ENCODE results near the gene DSCAML1.

The DSCAML1 gene

DNA sequence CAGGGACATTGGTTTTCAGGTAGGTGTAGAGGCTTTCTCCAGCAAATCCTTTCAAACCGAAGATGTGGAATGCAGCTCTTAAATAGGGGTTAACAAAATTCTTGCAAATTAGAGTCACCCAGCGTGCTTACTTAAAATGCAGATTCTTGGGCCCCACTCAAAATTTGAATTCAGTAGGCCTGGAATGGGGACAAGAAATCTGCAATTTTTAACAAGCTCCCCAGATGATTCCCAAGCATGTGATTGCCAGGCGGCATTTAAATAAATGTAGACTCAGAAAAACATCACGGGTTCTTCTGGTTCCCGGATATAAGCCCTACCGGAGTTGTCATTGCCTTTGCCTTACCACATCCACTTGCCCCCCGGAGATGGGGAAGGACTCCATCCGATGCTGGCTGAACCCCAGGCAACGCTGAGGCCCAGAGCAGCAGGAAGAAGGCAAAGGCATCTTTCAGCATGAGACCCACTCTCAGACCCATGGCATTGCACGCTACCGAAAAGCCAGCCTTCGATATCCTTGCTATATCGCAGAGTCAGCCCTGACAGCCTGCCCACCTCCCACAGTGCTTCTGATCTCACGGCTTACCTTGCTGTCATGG, 134.2 kb downstream of the DSCAML1 start:
- no peak for DNase-seq (ENCODE audit: low read depth)

- DNase-seq (ENCODE audit: low read depth) = no peak
Observed at GRCh38 chr11:117662255-117662654, 134.8 kb downstream of the DSCAML1 start.

GRCh38 chr11:117658809-117659208, 138.2 kb downstream of the DSCAML1 start:
- DNase-seq (ENCODE audit: low read depth) = no peak

- no peak for DNase-seq (ENCODE audit: low read depth)
Observed at GRCh38 chr11:117657794-117658193, 139.2 kb downstream of the DSCAML1 start.

DNA sequence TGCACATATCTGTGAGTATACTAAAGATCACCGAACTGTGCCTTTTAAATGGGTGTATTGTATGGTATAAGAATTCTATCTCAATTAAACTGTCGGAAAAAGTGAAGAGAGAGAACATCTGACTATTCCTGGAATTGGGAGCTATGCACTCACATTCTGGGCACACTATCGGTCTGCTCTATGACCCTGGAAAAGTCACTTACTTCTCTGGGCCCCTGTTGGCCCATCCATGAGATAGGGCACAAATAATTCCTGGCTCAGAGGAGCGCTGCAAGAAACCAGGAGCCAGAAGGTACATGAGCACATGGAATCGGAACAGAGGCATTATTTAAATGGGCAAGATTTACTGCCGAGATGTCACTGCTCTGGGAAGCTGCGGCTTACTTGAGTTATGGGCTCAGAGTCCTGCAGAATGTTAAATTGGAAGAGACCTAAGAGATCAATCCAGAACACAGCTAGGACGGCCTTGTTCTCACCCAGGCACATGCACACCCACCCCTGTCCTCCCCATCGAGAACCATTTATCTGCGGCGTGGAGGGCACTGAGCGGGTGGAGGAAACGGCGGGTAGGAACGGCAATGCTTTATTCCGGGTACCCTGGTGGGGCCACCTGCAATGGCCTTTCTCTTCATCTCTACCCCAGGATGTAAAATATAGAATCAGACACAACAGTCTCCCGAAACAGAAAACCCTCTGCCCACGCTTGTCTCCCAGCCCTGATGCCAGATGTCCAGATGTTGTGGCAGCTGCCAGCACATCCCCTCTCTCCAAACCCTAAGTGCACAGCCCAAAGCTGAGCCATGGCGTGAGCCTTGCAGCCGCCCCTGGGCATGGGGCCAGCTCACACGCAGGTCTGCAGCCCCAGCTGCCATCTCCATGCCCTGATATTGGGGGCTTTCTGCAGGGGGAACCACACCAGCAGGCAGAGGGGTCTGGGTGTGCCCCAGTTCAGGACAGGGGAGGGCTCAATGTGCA, 142.4 kb downstream of the DSCAML1 start:
- no peak for DNase-seq (ENCODE audit: low read depth)

DNA sequence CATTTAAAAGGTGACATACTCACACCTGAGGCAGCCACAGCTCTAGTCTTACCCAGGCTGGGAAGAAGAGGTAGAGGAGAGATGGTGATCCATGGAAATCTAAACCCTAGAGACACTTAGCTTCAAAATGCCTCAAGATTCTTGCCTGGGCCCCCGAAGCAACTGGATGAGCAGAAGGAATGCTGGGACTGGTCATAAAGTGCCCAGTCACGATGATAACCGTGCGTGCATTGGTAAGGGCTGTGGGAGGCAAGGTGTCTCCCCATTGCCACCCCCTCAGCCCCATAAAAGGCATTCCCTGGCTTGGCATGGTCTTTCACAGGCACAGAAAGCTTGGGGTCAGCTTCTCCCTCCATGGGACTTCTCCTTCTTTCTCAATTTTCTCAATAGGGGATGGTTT, 144.5 kb downstream of the DSCAML1 start:
- no peak for DNase-seq (ENCODE audit: low read depth)

- no peak for DNase-seq (ENCODE audit: low read depth)
Observed at GRCh38 chr11:117649296-117650055, 147.5 kb downstream of the DSCAML1 start.

GRCh38 chr11:117647872-117648271, 149.1 kb downstream of the DSCAML1 start:
- no peak for DNase-seq (ENCODE audit: low read depth)

DNA sequence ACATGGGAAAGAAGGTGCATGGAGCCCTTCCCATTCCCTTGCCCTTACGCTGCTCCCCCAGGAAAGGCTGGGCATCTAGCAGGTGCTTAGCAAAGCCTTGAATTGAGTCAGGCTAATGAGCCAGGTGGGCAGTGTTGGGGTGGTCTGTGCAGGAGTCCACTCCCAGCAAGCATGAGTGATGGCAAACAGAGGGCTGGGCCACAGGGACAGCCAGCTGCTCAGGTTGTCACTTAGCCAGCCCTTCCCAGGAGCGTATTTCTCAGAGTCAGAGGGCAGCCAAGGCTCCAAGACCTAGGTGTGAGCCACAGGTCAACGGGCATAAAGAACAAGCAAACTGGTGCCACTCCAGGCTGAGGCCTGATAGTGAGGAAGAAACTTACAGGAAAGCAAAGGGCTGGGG, 149.8 kb downstream of the DSCAML1 start:
- DNase-seq (ENCODE audit: low read depth) = no peak

DNA sequence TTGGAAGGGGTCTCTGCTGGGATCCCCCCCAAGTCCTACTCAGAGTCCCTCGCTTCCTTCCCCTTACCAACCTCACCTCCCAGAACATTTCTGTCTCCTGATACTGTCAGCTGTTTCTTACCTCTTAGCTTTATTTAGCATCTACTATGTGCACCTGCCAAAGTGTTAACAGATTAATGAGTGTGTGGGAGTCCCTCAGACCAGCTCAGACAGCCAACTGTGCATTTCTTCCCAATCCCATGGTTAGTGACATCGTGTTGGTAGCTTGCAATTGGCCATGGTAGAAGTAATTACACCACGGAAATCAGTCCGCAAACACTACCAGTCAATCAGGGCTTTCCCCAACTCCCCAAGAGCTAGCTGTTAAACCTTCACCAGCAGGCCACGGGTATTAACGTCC, 150.6 kb downstream of the DSCAML1 start:
- DNase-seq (ENCODE audit: low read depth) = no peak

GRCh38 chr11:117644403-117645155, 152.4 kb downstream of the DSCAML1 start:
- no peak for DNase-seq (ENCODE audit: low read depth)

GRCh38 chr11:117643606-117644300, 153.3 kb downstream of the DSCAML1 start:
- no peak for DNase-seq (ENCODE audit: low read depth)

DNA sequence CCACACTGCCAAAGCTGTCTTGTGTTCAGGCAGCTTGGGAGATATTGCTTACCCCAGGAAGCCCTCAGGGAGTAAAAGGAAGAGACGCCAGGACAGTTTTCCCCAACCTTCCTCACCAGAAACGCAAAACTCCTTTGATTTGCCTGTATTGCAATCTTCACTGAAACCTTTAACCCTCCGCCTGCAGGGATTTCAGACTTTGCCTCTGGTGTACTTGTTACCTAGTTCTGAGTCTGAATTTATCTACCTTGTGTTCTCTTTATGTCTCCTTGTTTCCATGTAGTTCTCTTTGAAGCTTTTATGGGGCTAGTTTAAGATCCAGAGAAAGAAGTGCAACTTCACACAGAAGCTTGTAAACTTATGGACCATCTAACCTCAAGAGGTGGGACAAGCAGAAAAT, 154.2 kb downstream of the DSCAML1 start:
- DNase-seq (ENCODE audit: low read depth) = no peak

- no peak for DNase-seq (ENCODE audit: low read depth)
Observed at GRCh38 chr11:117642396-117642795, 154.6 kb downstream of the DSCAML1 start.

DNA sequence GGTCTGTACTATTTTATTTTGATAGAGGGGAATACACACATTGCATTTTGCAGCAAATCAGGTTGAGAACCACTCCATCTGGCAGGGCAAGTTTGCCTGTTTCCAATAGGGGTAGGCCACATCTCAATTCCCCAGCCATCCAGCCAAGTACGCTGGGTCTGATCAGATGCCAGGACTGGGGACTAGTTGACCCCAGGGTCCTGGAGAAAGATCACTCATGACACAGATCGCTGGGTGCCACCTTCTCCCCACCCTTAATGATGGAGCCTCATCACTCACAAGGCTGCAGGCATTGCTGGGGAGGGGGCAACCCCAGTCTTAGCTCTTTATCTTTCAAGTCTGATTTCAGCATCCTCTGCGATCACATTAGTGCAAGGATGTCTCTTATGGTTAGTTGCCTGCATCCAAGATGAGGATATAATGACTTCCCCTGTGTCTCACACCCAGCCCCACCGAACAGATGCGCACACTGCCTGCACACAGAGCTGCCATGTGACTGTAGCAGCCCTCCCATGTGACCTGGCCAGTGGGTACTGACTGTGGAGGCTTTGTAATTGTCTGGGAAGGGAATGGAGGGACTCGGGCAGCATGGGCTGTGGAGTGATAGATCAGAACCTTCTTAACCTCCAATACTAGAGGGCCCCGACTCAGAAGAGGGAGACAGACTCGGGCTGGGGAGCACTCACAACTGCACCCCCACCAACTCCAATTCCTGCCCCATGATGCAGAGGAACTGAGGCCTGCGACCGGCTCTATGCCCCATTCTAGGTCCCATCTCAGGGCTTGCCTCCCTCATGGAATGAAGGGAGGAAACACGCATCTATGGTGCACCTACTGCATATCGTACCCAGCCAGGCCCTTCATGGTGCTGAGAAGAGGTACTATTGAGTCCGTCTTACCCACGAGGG, 155.8 kb downstream of the DSCAML1 start:
- DNase-seq (ENCODE audit: low read depth) = no peak

DNA sequence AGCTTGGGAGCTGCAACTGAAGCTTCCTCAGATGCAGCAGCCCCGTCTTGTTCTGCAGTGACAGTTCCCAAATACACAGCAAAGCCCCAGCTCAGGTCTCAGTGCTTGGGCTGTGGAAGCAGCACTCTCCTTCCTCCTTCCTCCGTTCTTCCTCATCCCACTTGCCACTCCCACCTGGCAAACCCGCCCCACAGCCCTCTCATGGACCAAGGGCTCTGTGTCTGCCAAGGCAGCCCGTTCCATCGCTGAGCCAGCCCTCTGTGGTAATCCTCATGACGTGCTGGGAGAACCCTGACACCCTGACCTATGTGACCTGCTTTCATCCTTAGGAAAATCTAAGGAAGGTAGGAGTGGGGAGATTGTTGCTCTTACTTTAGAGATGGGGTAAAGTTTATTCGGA, 157.0 kb downstream of the DSCAML1 start:
- no peak for DNase-seq (ENCODE audit: low read depth)

- no peak for DNase-seq (ENCODE audit: low read depth)
Observed at GRCh38 chr11:117639601-117640000, 157.4 kb downstream of the DSCAML1 start.

DNA sequence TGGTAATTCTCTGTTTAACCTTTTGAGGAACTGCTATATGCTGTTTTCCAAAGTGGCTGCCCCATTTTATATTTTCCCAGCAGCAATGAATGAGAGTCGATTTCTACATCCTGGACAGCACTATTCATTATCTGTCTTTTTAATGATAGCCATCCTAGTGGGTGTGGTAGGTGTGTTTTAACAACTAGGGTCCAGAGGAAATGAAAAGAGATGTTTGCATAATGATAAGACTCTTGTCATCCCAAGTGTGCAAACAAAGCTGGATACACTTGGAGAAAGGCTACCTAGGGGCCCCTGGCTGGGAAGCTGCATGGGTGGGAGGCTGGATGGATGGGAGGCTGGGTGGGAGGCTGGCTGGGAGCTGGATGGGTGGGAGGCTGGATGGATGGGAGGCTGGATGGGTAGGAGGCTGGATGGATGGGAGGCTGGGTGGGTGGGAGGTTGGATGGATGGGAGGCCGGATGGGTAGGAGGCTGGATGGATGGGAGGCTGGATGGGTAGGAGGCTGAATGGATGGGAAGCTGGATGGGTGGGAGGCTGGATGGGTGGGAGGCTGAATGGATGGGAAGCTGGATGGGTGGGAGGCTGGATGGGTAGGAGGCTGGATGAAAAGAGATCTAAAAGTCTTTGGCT, 158.0 kb downstream of the DSCAML1 start:
- no peak for DNase-seq (ENCODE audit: low read depth)

GRCh38 chr11:117634756-117635603, 162.0 kb downstream of the DSCAML1 start:
- no peak for DNase-seq (ENCODE audit: low read depth)

Measured in activated T-cell treated with anti-CD3 and anti-CD28 coated beads for 1 hour (primary cell).